Activated CD8-positive, alpha-beta T cell treated with anti-CD3 and anti-CD28 coated beads for 36 hours (primary cell): ENCODE measurements around the gene NIPBL. TPM values are rescaled to one million over a fixed set of nuclear protein-coding genes. Genes with fewer than 3 reads are reported as not detected.
"Not testable (repeated sequence)": the region's sequence is repeated elsewhere in the genome, so short reads cannot be mapped to it uniquely, and the experiment has no call there.

Experiments
- ATAC-seq: fragments of 200-7000 bp; cut with Tn5 transposase; one replicate; pipeline ENCODE4 v1.10.0; 2021; ENCODE audit warnings: mild to moderate bottlenecking, moderate library complexity
- CTCF ChIA-PET: fragments of 350-600 bp; sonication (Branson Sonifier 250); formaldehyde crosslinking; loops from one replicate; lab custom pipeline; 2021; ENCODE audit warnings: antibody characterized with exemption; lab: Charles Lee
- POLR2A ChIA-PET: fragments of 350-600 bp; sonication (Branson Sonifier 250); formaldehyde crosslinking; loops from one replicate; lab custom pipeline; 2021; ENCODE audit warnings: antibody characterized with exemption; lab: Charles Lee
- DNase-seq: peaks from one replicate; pipeline ENCODE4 v3.0.0-alpha.2; 2020
- H3K27ac Mint-ChIP-seq: one replicate; pipeline ENCODE4 v1.8.0; 2021; ENCODE audit warnings: mild to moderate bottlenecking, mixed read lengths
- H3K27me3 Mint-ChIP-seq: one replicate; pipeline ENCODE4 v1.8.0; 2021; ENCODE audit warnings: mixed read lengths
- H3K36me3 Mint-ChIP-seq: one replicate; pipeline ENCODE4 v1.8.0; 2021; ENCODE audit warnings: low read depth, mixed read lengths
- H3K4me1 Mint-ChIP-seq: one replicate; pipeline ENCODE4 v1.8.0; 2021; ENCODE audit warnings: low read depth, mixed read lengths
- H3K4me3 Mint-ChIP-seq: one replicate; pipeline ENCODE4 v1.8.0; 2021; ENCODE audit warnings: mild to moderate bottlenecking, moderate library complexity, mixed read lengths
- H3K9me3 Mint-ChIP-seq: one replicate; pipeline ENCODE4 v1.8.0; 2021; ENCODE audit warnings: mixed read lengths
- CTCF ChIP-seq: fragments of 200-600 bp; IDR thresholded peaks from one replicate; pipeline ENCODE4 v1.8.0; 2022; ENCODE audit warnings: antibody characterized with exemption, mild to moderate bottlenecking
- intact Hi-C: fragments of 100-400 bp; cut with micrococcal nuclease; formaldehyde crosslinking; loops from one replicate; pipeline ENCODE4 v1.10.0; 2022
- total RNA-seq, 2 experiments: library from RNA; stranded (reverse); gene quantifications; one replicate each; pipeline ENCODE4 v1.2.3, GENCODE V29; 2021

NIPBL gene
- total RNA-seq, 2 experiments from 2014 or later, result 39.6 to 40.2 TPM

GRCh38 chr5:36891266-36891665 lies 14.7 kb downstream of the NIPBL start:
- ChIA-PET POLR2A (interaction anchor here (1.9 kb wide), 1 partner anchor 15 kb away, joined by 8 read pairs; the partner anchor contains the start of gene NIPBL), CTCF (interaction anchor here (2.0 kb wide), 1 partner anchor 15 kb away, joined by 4 read pairs; the partner anchor contains the start of gene NIPBL)
- intact Hi-C loops, result no loop called here
- ATAC-seq (no peak), DNase-seq (no peak)
- H3K9me3 Mint-ChIP-seq, result peaks cover 9% of the 10 kb centered on the region
- no peak for TF ChIP-seq CTCF
- H3K4me1 Mint-ChIP-seq, result peaks cover 74% of the 10 kb centered on the region
- no peak overlapping the region for H3K27ac Mint-ChIP-seq
- H3K27me3 Mint-ChIP-seq, result no peaks in the 10 kb centered on the region
- peaks cover 20% of the 10 kb centered on the region for H3K36me3 Mint-ChIP-seq
- H3K4me3 Mint-ChIP-seq, result no peak overlapping the region

- POLR2A ChIA-PET, result interaction anchor here (1.9 kb wide), 1 partner anchor 16 kb away, joined by 8 read pairs; the partner anchor contains the start of gene NIPBL
- H3K4me1 Mint-ChIP-seq, result peaks cover 70% of the 10 kb centered on the region
- not testable (repeated sequence) for ATAC-seq
Observed at GRCh38 chr5:36892085-36892830, 15.7 kb downstream of the NIPBL start.

GRCh38 chr5:36894954-36895353 lies 18.4 kb downstream of the NIPBL start:
- no peaks in the 10 kb centered on the region for H3K27me3 Mint-ChIP-seq
- H3K27ac Mint-ChIP-seq, result peak overlapping the region; percentile 5
- DNase-seq (peak; percentile 44), ATAC-seq (peak; percentile 45)
- no peak overlapping the region for H3K4me3 Mint-ChIP-seq
- no peak for TF ChIP-seq CTCF
- H3K9me3 Mint-ChIP-seq, result peaks cover 9% of the 10 kb centered on the region
- ChIA-PET POLR2A (interaction anchor here (0.9 kb wide), 1 partner anchor 18 kb away, joined by 3 read pairs; no protein-coding TSS in a partner anchor), CTCF (no interaction called here)
- intact Hi-C loops, result no loop called here
- peaks cover 67% of the 10 kb centered on the region for H3K4me1 Mint-ChIP-seq
- H3K36me3 Mint-ChIP-seq, result peaks cover 18% of the 10 kb centered on the region

More at GRCh38 chr5:36892085-36892830, 15.7 kb downstream of the NIPBL start:
- CTCF ChIA-PET, result interaction anchor here (2.0 kb wide), 1 partner anchor 16 kb away, joined by 4 read pairs; the partner anchor contains the start of gene NIPBL
- H3K27me3 Mint-ChIP-seq, DNase-seq, H3K9me3 Mint-ChIP-seq, intact Hi-C loops, H3K27ac Mint-ChIP-seq, H3K4me3 Mint-ChIP-seq: not testable (repeated sequence)
- H3K36me3 Mint-ChIP-seq, result peaks cover 20% of the 10 kb centered on the region

- CTCF ChIA-PET, result no interaction called here
- DNase-seq, result no peak
- Mint-ChIP-seq H3K27ac (no peak overlapping the region), H3K27me3 (no peaks in the 10 kb centered on the region), H3K4me1 (peaks cover 62% of the 10 kb centered on the region), H3K4me3 (no peak overlapping the region), H3K9me3 (peaks cover 13% of the 10 kb centered on the region), H3K36me3 (peaks cover 17% of the 10 kb centered on the region)
- TF ChIP-seq CTCF, result no peak
- no peak for ATAC-seq
- intact Hi-C loops, result no loop called here
- POLR2A ChIA-PET, result no interaction called here
Observed at GRCh38 chr5:36896476-36896875, 19.9 kb downstream of the NIPBL start.

- no peaks in the 10 kb centered on the region for H3K27me3 Mint-ChIP-seq
Observed at GRCh38 chr5:36897616-36898015, 21.0 kb downstream of the NIPBL start.

More at GRCh38 chr5:36897616-36898015, 21.0 kb downstream of the NIPBL start:
- peaks cover 19% of the 10 kb centered on the region for H3K36me3 Mint-ChIP-seq
- H3K4me3 Mint-ChIP-seq, result no peak overlapping the region
- no peak for TF ChIP-seq CTCF
- POLR2A ChIA-PET, result no interaction called here
- ATAC-seq (no peak), DNase-seq (no peak)
- no peak overlapping the region for H3K27ac Mint-ChIP-seq
- CTCF ChIA-PET, result interaction anchor here (1.2 kb wide), 1 partner anchor 159 kb away, joined by 3 read pairs; no protein-coding TSS in a partner anchor
- peaks cover 69% of the 10 kb centered on the region for H3K4me1 Mint-ChIP-seq
- H3K9me3 Mint-ChIP-seq, result peaks cover 17% of the 10 kb centered on the region
- intact Hi-C loops, result no loop called here
